ENCODE measurements around the gene NT5C1A. TPM values are rescaled to one million over a fixed set of nuclear protein-coding genes. Genes with fewer than 3 reads are reported as not detected.

The NT5C1A gene
- total RNA-seq, 1 experiment from 2014 or later, result not detected

DNA sequence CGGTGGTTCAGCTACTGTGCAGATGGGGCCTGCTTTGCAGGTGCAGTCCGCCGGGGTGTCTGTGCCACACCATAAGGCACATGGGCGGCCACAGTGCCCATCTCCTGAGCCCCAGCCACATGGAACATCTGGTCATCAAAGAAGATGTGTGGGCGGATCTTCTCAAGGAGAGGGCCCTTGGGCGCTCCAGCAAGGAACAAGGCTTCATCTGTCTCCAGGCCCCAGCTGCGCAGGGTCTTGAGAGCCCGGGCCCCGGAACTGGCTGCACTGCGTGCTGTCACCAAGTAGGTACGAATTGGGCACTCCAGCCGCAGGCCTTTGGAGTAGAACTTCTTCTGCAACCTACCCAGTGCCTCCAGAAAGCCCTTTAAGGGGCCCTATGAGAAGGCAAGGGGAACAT lies 12.8 kb downstream of the NT5C1A start:
- Histone ChIP-seq H3K9me3 (ENCODE audit: low read depth, low read length, poor library complexity, severe bottlenecking) (no peaks in the 10 kb centered on the region), H3K27ac (ENCODE audit: low read depth, low read length, poor library complexity, severe bottlenecking) (no peak overlapping the region), H3K4me1 (ENCODE audit: insufficient read depth, low read length, poor library complexity, severe bottlenecking) (no peaks in the 10 kb centered on the region), H3K27me3 (replicated peaks; ENCODE audit: insufficient read depth, low read depth, low read length, poor library complexity) (no peaks in the 10 kb centered on the region), H3K4me3 (ENCODE audit: low read depth, low read length, poor library complexity, severe bottlenecking) (no peak overlapping the region), H3K36me3 (ENCODE audit: insufficient read depth, low read length, poor library complexity, severe bottlenecking) (no peaks in the 10 kb centered on the region)
- intact Hi-C loops (cut with micrococcal nuclease; ENCODE audit: unreplicated experiment), result loop anchor here (2.0 kb wide), 1 partner anchor 34 kb away; no protein-coding TSS in a partner anchor
- no TSS peak for BruUV-seq (replicated peaks)
- TF ChIP-seq EZH2 (IDR thresholded peaks at IDR 0.05; ENCODE audit: borderline replicate concordance, low read depth, low read length, poor library complexity, severe bottlenecking) (no peak), CTCF (conservative IDR thresholded peaks at IDR 0.05; ENCODE audit: low read depth, low read length) (no peak)
- ChIA-PET CTCF (interaction anchor here (0.7 to 1.9 kb wide), 4 partner anchors 42 to 55 kb away, joined by 3 to 41 read pairs (median 4); no protein-coding TSS in a partner anchor), POLR2A (ENCODE audit: low non-redundant PET) (no interaction called here)
- no peak for DNase-seq (ENCODE audit: low spot score)

GRCh38 chr1:39657923-39658485 lies 13.9 kb downstream of the NT5C1A start:
- peak; percentile 86 for DNase-seq (ENCODE audit: low spot score)
- H3K9me3 ChIP-seq (ENCODE audit: low read depth, low read length, poor library complexity, severe bottlenecking), result no peaks in the 10 kb centered on the region
- H3K36me3 ChIP-seq (ENCODE audit: insufficient read depth, low read length, poor library complexity, severe bottlenecking), result no peaks in the 10 kb centered on the region
- ChIA-PET CTCF (interaction anchor here (0.6 to 1.9 kb wide), 10 partner anchors 11 to 1365 kb away, joined by 3 to 41 read pairs (median 5); partner anchors contain the start of gene NT5C1A), POLR2A (ENCODE audit: low non-redundant PET) (no interaction called here)
- TF ChIP-seq CTCF (conservative IDR thresholded peaks at IDR 0.05; ENCODE audit: low read depth, low read length), result peak; percentile 91
- no peak for TF ChIP-seq EZH2 (IDR thresholded peaks at IDR 0.05; ENCODE audit: borderline replicate concordance, low read depth, low read length, poor library complexity, severe bottlenecking)
- H3K27ac ChIP-seq (ENCODE audit: low read depth, low read length, poor library complexity, severe bottlenecking), result no peak overlapping the region
- H3K27me3 ChIP-seq (replicated peaks; ENCODE audit: insufficient read depth, low read depth, low read length, poor library complexity), result no peaks in the 10 kb centered on the region
- H3K4me1 ChIP-seq (ENCODE audit: insufficient read depth, low read length, poor library complexity, severe bottlenecking), result no peaks in the 10 kb centered on the region
- BruUV-seq (replicated peaks), result no TSS peak
- intact Hi-C loops (cut with micrococcal nuclease; ENCODE audit: unreplicated experiment), result loop anchor here (1.0 to 2.0 kb wide), 2 partner anchors 35 to 52 kb away; no protein-coding TSS in a partner anchor
- H3K4me3 ChIP-seq (ENCODE audit: low read depth, low read length, poor library complexity, severe bottlenecking), result peak overlapping the region; percentile 17

DNA sequence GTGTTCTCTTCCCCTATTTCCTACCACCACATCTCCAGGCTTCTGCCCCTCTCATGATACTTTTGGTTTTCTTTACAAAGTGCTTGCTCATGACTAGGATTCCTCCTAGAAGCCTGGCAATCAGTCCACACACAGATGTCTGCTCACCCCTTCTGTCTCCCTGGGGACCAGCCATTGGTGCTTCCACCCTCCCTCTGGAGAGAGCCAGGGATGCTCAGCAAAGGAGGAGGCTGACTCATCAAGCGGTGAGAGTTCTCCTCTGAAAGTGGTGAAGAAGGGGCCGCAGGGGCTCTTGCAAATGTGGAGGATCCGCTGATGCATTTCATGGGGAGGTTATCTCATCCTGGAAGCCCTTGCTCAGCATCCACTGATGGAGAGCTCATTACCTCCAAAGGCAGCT lies 14.5 kb downstream of the NT5C1A start:
- POLR2A ChIA-PET (ENCODE audit: low non-redundant PET), result no interaction called here
- Histone ChIP-seq H3K9me3 (ENCODE audit: low read depth, low read length, poor library complexity, severe bottlenecking) (no peaks in the 10 kb centered on the region), H3K4me1 (ENCODE audit: insufficient read depth, low read length, poor library complexity, severe bottlenecking) (no peaks in the 10 kb centered on the region), H3K27me3 (replicated peaks; ENCODE audit: insufficient read depth, low read depth, low read length, poor library complexity) (no peaks in the 10 kb centered on the region), H3K36me3 (ENCODE audit: insufficient read depth, low read length, poor library complexity, severe bottlenecking) (no peaks in the 10 kb centered on the region), H3K4me3 (ENCODE audit: low read depth, low read length, poor library complexity, severe bottlenecking) (no peak overlapping the region), H3K27ac (ENCODE audit: low read depth, low read length, poor library complexity, severe bottlenecking) (no peak overlapping the region)
- TF ChIP-seq CTCF (conservative IDR thresholded peaks at IDR 0.05; ENCODE audit: low read depth, low read length), result no peak
- TF ChIP-seq EZH2 (IDR thresholded peaks at IDR 0.05; ENCODE audit: borderline replicate concordance, low read depth, low read length, poor library complexity, severe bottlenecking), result no peak
- peak; percentile 28 for DNase-seq (ENCODE audit: low spot score)
- BruUV-seq (replicated peaks), result no TSS peak
- intact Hi-C loops (cut with micrococcal nuclease; ENCODE audit: unreplicated experiment), result no loop called here
- CTCF ChIA-PET, result interaction anchor here (0.6 to 1.9 kb wide), 10 partner anchors 11 to 1365 kb away, joined by 3 to 41 read pairs (median 5); partner anchors contain the start of gene NT5C1A

Data from A673 (cell line).